GM18505 (cell line): ENCODE results near the gene THADA.

ENCODE experiments used
- ATAC-seq: cut with Tn5 transposase; IDR thresholded peaks from one replicate; pipeline ENCODE4 v1.9.1; 2021; ENCODE audit not compliant: unreplicated experiment
- POLR2A ChIP-seq: IDR thresholded peaks from 4 replicates; pipeline ENCODE4 v1.6.1; 2011; ENCODE audit warnings: borderline replicate concordance; ENCODE audit not compliant: insufficient read depth, insufficient read length; ENCODE audit errors: extremely low read depth

Gene THADA

GRCh38 chr2:43324259-43325106 lies 271.4 kb downstream of the THADA start:
- no peak for ATAC-seq

GRCh38 chr2:43323857-43324256 lies 272.0 kb downstream of the THADA start:
- TF ChIP-seq POLR2A = no peak
- ATAC-seq = no peak

More at GRCh38 chr2:43324259-43325106, 271.4 kb downstream of the THADA start:
- no peak for TF ChIP-seq POLR2A

GRCh38 chr2:43321446-43321845 lies 274.4 kb downstream of the THADA start:
- ATAC-seq = no peak

DNA sequence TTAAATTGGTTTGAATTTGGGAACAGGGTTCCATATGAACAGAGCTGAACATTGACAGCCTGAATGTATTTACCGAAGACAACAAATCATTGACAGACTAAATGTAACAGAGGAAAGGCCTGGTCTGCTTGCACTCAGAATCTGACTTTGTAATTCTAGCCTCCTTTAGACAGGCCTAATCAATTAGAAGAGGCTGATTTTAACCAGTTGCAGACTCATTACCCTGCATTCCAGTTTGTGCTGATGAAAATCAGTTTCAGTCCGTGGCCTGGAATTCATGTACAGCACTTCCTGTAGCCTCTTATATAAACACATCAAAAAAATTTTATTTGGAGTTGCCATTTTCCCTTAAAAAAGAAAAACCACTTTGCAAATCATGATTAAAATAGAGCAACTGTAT lies 276.3 kb downstream of the THADA start:
- no peak for ATAC-seq
- no peak for TF ChIP-seq POLR2A

More at GRCh38 chr2:43321446-43321845, 274.4 kb downstream of the THADA start:
- no peak for TF ChIP-seq POLR2A

DNA sequence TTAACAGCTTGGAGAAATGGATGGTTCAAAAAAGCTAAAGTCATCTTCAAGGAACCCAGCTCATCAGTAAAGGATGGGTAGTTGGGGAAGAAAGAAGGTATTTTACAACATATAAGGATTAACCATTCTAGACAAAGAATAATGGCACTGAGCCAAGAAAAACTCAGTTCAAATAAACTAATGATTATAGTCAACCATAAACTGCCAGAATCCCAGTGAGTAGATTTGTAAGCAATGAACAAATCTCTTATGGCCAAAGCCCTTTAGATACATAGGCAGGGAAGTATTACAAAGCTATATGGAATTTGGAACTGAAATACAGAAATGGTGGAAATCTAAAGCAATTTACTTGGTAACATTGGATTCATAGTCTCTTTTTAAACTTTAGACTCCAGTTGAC lies 277.0 kb downstream of the THADA start:
- no peak for ATAC-seq
- no peak for TF ChIP-seq POLR2A

GRCh38 chr2:43317680-43318079 lies 278.2 kb downstream of the THADA start:
- ATAC-seq = no peak
- no peak for TF ChIP-seq POLR2A

- ATAC-seq = no peak
- no peak for TF ChIP-seq POLR2A
These were observed 278.6 kb downstream of the THADA start for GRCh38 chr2:43317194-43317593.

- ATAC-seq = no peak
- no peak for TF ChIP-seq POLR2A
These were observed 280.4 kb downstream of the THADA start for GRCh38 chr2:43315482-43315881.

DNA sequence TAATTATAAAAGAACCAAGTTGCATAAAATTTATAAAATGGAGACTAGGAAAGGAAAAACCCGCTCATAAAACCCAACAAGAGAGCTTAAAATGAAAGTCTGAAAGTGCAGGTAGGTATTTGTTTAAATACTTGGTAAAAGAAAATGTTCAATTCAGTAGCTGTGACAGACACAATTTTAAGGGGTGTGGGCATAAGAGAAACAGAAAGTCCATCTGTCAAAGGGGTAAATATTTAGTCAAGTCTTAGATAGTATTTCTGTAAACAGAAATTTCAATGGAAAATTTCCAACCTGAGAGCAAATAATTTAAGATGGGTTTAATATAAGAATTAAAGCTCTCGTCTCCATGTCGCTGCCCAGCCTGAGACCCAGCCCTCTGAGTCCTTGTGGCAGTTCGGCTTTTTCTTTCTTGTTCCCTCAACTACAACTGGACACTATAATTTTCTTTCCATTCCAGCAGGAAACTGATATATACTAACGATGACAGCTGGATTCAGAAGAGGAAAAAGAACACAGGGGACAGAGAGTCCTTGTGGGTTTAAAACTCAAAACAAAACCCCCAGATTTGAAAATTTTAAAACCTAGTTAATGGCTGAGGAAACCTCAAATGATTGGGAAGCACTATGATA lies 281.4 kb downstream of the THADA start:
- no peak for TF ChIP-seq POLR2A
- no peak for ATAC-seq

- no peak for TF ChIP-seq POLR2A
- no peak for ATAC-seq
These were observed 282.2 kb downstream of the THADA start for GRCh38 chr2:43313642-43314017.

GRCh38 chr2:43312755-43313641 lies 282.8 kb downstream of the THADA start:
- ATAC-seq = no peak
- no peak for TF ChIP-seq POLR2A

DNA sequence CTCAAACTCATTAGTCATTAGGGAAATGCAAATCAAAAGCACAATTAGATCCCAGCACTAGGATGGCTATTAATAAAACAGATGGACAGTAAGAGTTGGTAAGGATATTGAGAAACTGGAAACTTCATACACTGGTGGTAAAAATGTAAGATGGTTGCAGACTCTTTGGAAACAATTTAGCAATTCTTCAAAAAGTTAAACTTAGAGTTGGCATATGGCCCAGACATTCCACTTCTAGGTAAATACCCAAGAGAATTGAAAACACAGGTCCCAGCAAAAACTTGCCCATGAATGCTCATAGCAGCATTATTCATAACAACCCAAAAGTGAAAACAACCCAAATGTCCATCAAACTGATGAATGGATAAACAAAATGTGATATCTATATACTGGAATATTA lies 284.6 kb downstream of the THADA start:
- no peak for ATAC-seq
- TF ChIP-seq POLR2A = no peak

DNA sequence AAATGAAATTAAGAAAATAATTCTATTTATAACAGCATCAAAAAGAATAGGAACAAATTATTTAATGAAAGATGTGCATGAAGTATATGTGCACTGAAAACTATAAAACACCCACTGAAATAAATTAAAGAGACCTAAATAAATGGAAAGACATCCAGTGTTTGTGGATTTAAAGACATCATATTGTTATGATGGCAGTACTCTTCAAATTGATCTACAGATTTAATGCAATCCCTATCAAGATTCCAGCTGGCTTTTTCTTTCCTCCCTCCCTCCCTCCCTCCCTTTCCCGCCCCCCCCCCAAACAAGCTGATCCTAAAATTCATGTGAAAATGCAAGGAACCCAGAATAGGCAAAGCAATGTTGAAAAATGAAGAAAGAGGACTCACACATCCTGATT lies 285.9 kb downstream of the THADA start:
- ATAC-seq = no peak

DNA sequence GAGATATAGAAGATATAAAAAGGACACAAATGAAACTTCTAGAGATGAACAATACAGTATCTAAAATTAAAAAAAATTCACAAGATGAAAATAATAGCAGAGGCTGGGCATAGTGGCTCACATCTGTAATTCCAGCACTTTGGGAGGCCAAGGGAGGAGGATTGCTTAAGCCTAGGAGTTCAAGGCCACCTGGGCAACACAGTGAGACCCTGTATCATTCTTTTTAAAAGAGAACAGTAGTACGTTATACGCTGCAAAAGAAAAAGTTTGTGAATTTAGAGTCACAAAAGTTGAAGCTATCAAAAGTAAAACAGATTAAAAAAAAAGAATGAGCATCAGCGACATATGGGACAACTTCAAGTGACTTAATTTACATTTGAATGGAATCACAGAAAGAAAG lies 287.9 kb downstream of the THADA start:
- no peak for ATAC-seq
- TF ChIP-seq POLR2A = no peak

More for the DNA sequence above, 285.9 kb downstream of the THADA start:
- no peak for TF ChIP-seq POLR2A

DNA sequence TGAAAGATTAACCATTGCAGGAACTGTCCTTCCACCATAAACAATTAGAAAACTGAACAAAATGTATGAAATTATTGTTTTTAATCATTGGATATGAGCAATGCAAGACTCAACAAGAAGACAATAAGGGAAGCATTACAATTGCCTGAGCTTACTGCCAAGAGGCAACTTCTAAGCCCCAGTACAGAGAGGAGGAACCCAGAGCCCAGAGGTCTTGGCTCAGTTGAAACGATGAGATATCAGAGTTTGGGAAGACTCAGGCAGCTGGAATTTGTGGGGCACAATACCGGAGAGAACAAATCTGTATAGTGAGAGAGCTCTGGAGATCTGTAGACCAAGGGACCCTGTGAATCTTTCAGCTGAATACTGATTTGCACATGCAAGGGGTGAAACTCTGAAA lies 288.8 kb downstream of the THADA start:
- no peak for ATAC-seq
- TF ChIP-seq POLR2A = no peak
